HEK293T (cell line): ENCODE results near the gene MACROD2.

Source experiments
- ARNT ChIP-seq: fragments of 450-650 bp; IDR thresholded peaks from 2 replicates; pipeline ENCODE4 v1.6.1; 2017; ENCODE audit warnings: mild to moderate bottlenecking
- FOXM1 ChIP-seq: fragments of 450-650 bp; IDR thresholded peaks from 2 replicates; pipeline ENCODE4 v1.6.1; 2017; ENCODE audit warnings: mild to moderate bottlenecking, borderline replicate concordance
- NFRKB ChIP-seq: fragments of 450-650 bp; IDR thresholded peaks from 2 replicates; pipeline ENCODE4 v1.6.1; 2016; ENCODE audit warnings: mild to moderate bottlenecking, moderate library complexity

DNA sequence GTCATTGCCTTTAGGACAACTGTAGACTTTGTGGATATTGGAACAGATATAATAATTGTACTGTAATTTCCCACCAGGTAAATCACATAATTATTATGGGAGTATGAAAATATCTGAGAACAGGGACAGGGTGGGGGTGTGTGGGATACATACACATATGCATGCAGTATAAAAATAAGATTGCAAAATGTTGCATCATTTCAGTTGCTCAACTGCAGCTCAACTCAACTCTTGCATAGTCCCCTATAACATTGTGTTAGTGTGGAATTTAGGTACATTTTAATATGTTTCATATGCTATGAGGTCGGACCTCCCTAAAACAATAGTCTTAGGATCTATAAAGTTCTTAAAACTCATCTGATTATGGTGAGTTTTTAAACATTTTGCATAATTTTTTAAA lies 617.1 kb downstream of the MACROD2 start:
- TF ChIP-seq NFRKB: no peak
- no peak for TF ChIP-seq FOXM1
- no peak for TF ChIP-seq ARNT
